GM08714 (cell line): ENCODE measurements around the gene ZBTB38.

Experiments
- H3K4me3 ChIP-seq: fragments of 200-500 bp; sonication (Bioruptor generic); 2 replicates; pipeline ENCODE4 v1.5.1; 2014; ENCODE audit warnings: mild to moderate bottlenecking, low read length, inconsistent platforms
- ZNF274 ChIP-seq: IDR thresholded peaks from 2 replicates; pipeline ENCODE4 v1.6.1; 2012; ENCODE audit warnings: mild to moderate bottlenecking, low read depth, low read length

Gene ZBTB38

DNA sequence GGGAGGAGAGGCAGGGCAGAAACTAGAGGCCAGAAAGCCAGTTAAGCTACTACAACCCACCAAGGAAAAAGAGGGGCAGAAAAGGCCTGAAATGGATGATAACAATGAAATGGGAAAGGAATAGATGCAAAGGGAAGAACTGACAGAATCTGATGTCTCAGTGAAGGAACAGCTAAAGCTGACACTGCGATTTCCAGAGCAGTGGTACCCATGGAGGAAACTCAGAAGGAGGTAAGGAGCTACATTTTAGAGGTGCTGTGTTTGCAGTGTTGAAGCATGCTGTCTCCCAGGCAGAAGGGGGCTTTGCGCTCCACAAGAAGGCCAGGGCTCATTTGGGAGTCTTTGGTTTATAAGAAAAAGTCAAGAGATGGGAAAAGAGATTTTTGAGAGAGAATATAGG lies 38.0 kb downstream of the ZBTB38 start:
- no peak for TF ChIP-seq ZNF274
- no peak overlapping the region for H3K4me3 ChIP-seq

DNA sequence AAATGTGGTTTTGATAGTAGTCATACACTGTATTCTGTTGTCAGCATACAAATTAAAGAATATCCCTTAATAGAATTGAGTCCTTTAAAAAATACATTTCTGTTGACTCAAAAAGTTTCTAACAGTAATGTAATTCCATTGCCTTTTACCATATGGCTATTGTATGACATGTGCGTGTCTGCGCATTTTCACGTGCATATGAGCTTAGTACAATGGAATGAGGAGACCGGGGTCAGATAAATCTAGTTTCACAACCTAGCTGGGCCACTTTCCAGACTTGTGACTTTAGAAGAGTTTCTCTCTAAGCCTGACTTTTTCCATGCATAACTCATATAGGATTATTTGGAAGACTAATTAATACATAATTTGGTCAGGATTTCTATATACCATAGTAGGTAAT lies 38.7 kb downstream of the ZBTB38 start:
- no peak for TF ChIP-seq ZNF274

DNA sequence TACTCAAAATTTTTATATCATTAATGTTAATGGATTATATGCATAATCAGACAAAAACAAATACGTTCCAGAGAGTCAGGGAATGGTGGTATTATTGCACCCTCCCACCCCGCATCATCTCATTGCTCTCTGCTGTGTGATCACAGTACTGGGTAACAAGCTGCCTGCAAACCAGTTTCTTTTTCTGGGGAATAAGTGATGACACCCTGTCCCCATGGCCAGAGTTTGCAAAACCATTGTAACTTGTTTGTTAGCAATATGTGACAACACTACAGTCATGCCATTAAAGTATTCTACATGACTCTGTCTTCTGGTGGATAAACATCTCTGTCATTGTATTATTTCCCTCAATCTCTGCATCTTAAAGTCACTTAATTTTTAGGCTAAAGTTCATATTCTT lies 39.5 kb downstream of the ZBTB38 start:
- no peak overlapping the region for H3K4me3 ChIP-seq

More for the DNA sequence above, 38.7 kb downstream of the ZBTB38 start:
- H3K4me3 ChIP-seq, result no peak overlapping the region

DNA sequence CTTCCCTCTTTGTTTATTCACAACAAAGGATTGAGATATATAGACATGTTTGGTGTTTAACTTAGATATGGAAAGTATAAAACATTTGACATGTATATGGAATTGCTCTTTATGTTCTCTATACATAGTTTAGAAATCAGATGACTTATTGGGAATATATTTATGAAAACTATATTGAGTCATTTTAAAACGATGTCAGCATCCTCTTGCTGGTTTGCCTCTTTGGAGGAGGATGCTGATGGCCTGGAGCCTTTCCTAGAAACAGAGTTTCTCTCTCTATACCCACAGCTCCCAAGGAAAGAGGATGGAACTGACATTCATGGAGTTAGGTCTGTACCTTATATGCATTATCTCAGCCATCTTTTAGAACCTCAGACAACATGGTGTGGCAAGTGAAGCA lies 40.3 kb downstream of the ZBTB38 start:
- H3K4me3 ChIP-seq, result no peak overlapping the region
- no peak for TF ChIP-seq ZNF274

More for the DNA sequence above, 39.5 kb downstream of the ZBTB38 start:
- TF ChIP-seq ZNF274, result no peak

DNA sequence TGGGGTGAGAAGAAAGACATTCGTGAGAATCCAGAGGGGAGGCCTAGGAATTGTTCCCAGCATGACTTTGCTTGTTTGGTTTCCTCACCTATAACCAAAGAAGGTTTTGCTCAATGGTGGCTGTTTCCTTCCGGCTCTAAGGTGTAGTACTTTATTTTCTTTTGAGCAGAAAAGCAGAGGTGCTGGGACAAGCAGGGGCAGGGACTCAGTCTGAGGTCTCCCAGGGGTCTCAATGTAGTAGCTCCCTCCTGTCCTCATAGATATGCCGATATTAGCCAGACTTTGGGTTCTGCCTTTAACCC lies 41.6 kb downstream of the ZBTB38 start:
- no peak for TF ChIP-seq ZNF274
- no peak overlapping the region for H3K4me3 ChIP-seq

DNA sequence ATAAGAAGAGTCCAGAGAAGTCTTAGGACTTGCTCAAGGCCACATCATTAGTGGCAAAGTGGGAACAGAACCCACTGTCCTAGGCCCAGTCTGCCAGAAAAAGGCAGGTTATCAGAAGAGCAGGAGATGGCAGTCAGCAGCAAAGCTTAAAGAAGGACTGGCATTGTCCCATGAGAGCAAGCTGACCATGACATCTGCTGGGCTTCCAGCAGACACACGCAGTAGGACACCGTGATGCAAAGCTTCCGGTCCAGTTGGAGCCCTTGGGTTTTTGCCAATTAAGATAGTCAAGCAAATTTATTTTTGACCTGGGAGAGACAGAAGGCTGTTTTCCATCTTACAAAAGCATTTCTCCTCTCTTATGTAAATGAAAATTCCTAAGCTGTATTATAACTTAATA lies 42.1 kb downstream of the ZBTB38 start:
- TF ChIP-seq ZNF274, result no peak
- H3K4me3 ChIP-seq, result no peak overlapping the region

DNA sequence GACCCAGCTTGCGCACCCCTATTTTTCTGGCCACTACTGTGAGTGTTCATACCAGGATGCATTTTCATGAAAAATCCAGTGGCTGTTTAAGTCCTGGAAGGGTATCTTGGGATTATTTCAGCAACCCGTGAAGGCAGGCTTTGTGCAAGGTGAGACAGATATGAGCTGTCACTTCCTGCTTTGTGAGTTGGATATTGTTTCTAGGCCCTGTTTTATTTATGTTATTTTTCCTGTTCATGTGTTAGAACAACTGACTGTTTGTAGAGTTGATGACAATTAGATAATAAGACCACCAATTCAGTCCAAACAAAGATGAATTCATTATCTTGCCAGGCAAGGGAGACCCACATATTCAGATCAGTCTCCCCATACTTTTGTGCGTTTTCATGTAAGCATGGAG lies 42.5 kb downstream of the ZBTB38 start:
- H3K4me3 ChIP-seq, result no peak overlapping the region
- TF ChIP-seq ZNF274, result no peak

DNA sequence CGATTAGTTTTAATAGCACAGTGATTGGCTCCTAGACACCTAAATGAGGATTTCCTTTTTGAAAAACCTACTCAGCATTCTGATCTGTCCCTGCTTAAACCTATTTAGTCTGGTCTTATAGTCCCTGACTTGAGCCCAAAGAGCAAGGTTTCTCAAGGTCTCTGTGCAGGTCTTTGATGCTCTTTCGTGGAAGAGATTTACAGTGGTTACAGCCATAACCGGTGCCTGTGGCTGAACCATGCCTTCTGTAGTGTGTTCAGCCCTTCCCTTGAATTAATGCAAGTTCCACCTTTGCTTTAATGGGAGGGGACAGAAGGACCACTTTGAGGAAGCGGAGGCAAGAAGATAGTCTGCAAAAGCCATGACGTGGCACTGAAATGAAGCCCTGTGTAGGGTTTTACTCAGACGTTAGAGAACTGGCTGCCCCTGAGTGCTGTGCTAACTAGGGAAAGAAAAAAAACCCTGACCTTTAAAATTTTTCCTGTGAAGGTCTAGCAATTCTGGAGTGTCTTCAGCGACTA lies 43.0 kb downstream of the ZBTB38 start:
- no peak overlapping the region for H3K4me3 ChIP-seq
- TF ChIP-seq ZNF274, result no peak

DNA sequence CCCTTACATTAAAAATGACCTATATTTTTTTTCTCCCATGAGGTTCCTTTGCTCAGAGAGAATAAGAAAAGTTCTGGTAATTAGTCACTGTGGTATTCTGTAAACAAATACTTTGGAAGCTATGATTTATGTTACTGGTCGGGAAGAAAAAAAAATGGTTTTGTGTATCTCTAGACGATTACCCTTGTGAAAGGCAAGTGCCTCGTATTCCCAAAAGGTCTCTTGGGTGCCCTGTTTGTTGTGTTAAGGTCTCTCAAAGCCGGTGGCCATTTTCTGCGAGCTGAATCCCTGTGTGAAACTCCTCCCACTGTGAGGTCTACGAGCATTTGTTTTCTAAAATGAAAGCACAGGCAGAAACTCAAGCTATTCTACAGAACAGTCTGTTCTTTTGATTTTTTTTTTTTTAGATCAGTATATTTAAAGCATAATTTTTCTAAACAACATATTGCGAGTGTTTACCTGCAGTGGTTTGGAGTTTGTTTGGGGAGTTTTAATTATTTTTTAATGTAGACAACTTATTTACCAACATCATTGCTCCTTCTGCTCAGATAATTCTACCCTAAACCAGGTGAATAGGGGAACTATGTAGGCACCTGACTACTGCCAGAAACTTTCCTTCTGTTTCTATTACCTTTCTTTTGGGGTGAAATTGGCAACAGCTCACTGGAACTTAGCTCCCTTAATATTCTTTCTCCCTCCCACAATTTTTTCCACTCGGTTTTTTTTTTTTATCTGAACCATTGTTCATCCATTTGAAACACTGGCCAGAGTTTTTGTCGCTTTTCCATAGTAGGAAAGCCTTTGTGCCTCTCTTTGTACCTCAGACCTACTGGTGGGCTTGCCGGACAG lies 44.0 kb downstream of the ZBTB38 start:
- peak overlapping the region; percentile 26; the same call in 1 of the 2 replicates for H3K4me3 ChIP-seq
- TF ChIP-seq ZNF274, result no peak

DNA sequence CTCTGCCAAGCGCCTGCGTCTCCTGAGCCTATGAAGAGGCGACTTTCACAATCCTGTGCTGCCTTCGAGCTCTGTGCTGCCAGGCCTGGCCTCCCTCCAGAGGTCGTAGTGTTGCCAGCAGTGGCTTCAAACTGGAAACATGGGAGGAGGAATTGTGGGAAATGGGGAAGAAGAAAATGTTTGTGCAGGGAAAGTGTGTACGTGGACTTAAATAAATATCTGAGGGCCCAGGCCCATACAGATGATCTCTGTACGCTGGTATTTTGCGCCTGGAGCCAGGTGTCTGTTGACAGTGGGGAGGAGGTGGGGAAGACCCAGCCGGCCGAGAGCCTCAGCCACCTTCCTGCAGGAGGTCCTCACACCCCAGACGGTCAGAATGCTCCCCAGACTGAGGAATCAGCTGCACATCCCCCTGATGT lies 44.6 kb downstream of the ZBTB38 start:
- H3K4me3 ChIP-seq, result no peak overlapping the region
- no peak for TF ChIP-seq ZNF274

DNA sequence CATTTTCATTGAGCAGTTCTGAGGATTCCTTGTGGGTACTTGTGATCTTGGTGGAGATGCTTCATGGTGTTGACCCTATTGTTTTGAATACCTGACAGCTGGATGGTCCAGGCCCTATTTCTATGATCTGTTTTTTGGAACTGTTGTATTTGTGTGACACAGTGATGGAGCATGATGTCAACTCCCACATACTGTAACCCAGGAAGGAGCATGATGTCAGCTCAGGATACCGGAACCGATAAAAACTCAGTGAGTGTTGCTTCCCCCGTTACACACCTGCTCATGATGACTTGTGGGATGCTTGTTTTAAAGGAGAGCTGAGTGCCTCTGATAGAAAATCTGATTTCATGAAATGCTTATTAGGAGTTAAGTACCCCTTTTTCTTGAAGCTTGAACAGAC lies 45.1 kb downstream of the ZBTB38 start:
- no peak overlapping the region for H3K4me3 ChIP-seq
- no peak for TF ChIP-seq ZNF274

DNA sequence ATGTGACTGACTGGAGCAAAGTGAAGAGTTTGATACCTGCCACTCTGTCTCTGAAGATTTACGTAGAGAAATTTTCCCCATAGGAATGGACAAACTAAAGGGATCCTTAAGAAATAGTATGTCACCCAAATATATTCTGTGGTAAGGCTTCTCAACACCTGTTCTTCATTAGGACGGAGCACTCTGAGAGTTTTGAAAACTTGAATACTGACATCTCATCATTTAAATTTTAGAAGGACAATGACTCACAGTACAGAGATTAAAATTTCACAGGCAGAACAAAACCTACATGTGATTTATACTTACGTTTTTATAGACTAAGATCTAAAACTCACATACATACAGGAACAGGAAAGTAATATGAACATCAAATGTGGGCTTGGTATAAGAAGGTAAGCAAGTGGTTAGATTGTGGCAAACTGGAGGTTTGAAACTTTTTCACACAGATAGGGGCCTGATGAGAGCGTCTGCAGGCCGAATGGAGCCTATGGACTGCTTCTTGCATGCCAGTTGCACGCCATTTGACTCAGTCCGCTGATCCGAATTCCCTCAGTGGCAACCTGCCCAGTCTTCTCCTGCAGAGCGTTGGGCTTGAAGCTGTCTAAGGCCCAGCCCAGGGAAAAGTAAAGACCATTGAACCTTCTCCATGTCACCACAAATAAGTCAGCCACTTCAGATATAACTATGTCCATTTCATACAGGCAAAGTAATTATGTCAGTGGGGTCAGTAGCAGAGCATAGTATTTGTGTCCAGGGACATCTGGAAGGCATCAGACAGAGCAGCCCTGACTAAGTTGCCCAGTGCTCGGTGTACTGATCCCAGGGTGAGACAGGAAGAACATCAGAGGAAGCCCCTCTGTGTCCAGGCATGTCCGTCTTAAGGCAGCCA lies 45.7 kb downstream of the ZBTB38 start:
- no peak for TF ChIP-seq ZNF274
- H3K4me3 ChIP-seq, result no peak overlapping the region

DNA sequence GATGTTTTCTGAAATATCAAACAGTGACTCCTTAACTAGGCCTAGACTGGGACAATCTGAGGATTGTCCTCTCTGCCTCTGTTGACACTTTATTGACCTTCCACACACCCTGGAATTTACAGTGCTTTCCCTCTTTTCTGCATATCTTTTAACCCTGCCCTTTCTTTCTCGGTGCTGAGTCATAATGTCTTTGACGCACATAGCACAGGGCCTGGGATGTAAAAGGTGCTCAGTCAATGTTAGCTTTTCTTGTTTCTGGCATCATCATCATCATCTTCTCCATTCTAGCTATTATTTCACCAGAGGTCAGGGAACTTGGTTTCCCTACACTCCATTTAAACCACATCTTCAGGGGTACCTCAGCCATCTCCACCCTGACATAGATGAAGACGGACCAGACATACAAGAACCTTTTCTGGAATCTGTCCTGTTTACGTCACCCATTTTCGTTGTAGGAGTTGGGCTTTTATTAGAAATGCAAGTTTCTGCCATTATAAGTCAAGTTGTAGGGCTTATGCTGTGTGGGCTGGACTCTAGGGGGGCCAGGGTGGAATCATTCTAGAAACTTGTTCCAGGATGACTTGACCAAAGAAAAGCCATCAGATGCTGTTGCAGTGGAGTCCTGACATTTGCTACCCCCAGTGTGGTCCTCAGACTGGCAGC lies 46.6 kb downstream of the ZBTB38 start:
- H3K4me3 ChIP-seq, result no peak overlapping the region

DNA sequence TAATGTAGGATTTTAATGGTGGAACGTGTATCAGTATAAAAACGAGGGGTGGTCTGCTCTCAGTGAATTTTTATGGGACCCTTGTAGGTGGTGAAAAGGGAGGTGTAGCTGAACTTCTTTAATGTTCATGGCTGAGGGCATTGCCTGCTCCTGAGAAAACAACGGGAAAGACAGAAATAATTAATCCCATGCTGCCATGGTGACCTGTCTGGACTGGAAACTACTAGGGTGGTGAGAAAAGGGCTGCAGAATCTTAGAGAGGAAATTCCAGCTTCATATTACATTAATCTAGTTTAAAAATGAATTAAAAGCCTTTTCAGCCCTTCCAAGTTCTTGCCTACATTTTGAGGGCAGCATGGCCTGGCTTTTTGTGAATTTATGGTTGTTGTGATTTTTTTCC lies 47.6 kb downstream of the ZBTB38 start:
- TF ChIP-seq ZNF274, result no peak
- H3K4me3 ChIP-seq, result no peak overlapping the region

More for the DNA sequence above, 46.6 kb downstream of the ZBTB38 start:
- no peak for TF ChIP-seq ZNF274
